KOPT-K1 (cell line): Measurements from ENCODE around the gene A2M.
"Not testable (repeated sequence)": the region's sequence is repeated elsewhere in the genome, so short reads cannot be mapped to it uniquely, and the experiment has no call there.

Experiments
- H3K27ac ChIP-seq: fragments of 200-600 bp; sonication (generic); 2 replicates; pipeline ENCODE4 v1.5.1; 2016; ENCODE audit warnings: antibody characterized with exemption, mild to moderate bottlenecking, low read depth, low read length; ENCODE audit not compliant: poor library complexity, severe bottlenecking
- H3K36me3 ChIP-seq: fragments of 200-600 bp; sonication (generic); 2 replicates; pipeline ENCODE4 v1.5.1; 2017; ENCODE audit warnings: antibody characterized with exemption, mild to moderate bottlenecking, low read length, moderate library complexity; ENCODE audit not compliant: insufficient read depth
- H3K9me3 ChIP-seq: fragments of 200-600 bp; sonication (generic); 2 replicates; pipeline ENCODE4 v1.5.1; 2017; ENCODE audit warnings: antibody characterized with exemption, low read length, mild to moderate bottlenecking; ENCODE audit not compliant: insufficient read depth, poor library complexity, severe bottlenecking

The A2M gene

GRCh38 chr12:9115731-9116559, at the start of gene A2M:
TSS of gene A2M (minus strand) at chr12:9115919. CDS start at chr12:9115849, 70 bp downstream.
- H3K36me3 ChIP-seq = no peaks in the 10 kb centered on the region
- H3K27ac ChIP-seq = no peak within 1 kb of the TSS
- H3K9me3 ChIP-seq = no peaks in the 10 kb centered on the region

- Histone ChIP-seq H3K27ac (no peak overlapping the region), H3K36me3 (no peaks in the 10 kb centered on the region), H3K9me3 (no peaks in the 10 kb centered on the region)
These were observed 47.7 kb upstream of the A2M start for GRCh38 chr12:9163392-9163791.

DNA sequence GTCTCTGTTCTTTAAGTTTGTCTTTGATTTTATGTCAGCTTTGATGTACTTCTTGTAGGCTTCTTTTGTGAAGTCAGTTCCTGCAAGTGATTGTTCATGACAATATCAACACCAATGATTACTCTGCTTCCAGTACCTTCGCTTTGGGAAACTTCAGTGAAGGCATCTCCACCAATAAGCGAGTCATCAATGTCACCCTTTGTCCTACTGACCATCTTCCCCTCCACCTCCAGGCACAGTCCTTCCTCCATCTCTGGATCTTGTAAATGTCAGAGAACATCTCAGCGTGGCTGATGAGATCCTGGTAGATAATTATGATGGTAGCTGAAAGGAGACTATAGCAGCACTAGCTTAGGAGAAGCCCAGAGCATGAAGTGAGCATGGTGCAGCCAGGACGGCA, 40.4 kb upstream of the A2M start:
- H3K36me3 ChIP-seq = no peaks in the 10 kb centered on the region
- H3K9me3 ChIP-seq = no peaks in the 10 kb centered on the region

GRCh38 chr12:9149372-9149771, 33.7 kb upstream of the A2M start:
- peaks cover 5% of the 10 kb centered on the region for H3K9me3 ChIP-seq
- H3K27ac ChIP-seq = no peak overlapping the region
- no peaks in the 10 kb centered on the region for H3K36me3 ChIP-seq

More for the DNA sequence above, 40.4 kb upstream of the A2M start:
- H3K27ac ChIP-seq = no peak overlapping the region

DNA sequence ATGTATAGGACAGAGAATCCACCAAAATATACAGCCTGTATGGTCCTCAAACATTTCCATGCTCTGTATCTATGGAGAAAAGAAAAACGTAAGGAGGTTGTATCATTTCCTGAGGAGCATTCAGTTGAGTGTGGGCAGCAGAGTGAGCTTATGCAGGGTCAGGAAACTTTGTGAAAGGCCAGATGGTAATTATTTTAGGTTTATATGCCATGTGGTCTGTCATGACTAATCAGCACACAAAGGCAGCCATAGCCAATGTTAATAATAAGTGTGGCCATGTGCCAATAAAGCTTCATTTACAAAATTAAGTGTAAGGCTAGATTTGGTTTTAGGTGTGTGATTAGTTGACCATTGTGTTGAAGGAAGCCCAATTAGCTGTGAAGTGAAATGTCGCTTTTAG, 33.2 kb upstream of the A2M start:
- H3K36me3 ChIP-seq = no peaks in the 10 kb centered on the region
- peaks cover 5% of the 10 kb centered on the region for H3K9me3 ChIP-seq
- no peak overlapping the region for H3K27ac ChIP-seq

DNA sequence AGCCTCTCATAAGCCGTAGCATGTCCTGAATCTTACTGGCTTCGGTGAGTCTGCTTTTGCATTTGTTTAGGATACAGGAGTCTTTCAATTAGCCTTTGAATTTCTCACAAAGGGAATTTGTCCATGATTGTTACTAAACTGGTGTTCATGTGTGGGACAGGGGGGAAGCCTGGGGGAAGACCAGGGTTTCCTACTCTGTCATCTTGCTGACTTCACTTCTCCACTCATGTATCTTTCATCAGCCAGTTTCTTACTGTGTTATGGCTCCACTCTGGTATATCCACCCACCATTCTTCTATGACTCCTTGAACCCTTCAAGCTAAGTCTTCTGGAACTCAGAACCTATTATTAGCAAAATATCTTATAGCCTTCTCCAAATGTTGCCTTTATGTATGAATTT, 31.7 kb upstream of the A2M start:
- Histone ChIP-seq H3K9me3 (peaks cover 5% of the 10 kb centered on the region), H3K36me3 (no peaks in the 10 kb centered on the region), H3K27ac (no peak overlapping the region)

GRCh38 chr12:9144730-9145106, 29.0 kb upstream of the A2M start:
- H3K27ac ChIP-seq = no peak overlapping the region
- H3K36me3 ChIP-seq = no peaks in the 10 kb centered on the region
- peaks cover 5% of the 10 kb centered on the region for H3K9me3 ChIP-seq

DNA sequence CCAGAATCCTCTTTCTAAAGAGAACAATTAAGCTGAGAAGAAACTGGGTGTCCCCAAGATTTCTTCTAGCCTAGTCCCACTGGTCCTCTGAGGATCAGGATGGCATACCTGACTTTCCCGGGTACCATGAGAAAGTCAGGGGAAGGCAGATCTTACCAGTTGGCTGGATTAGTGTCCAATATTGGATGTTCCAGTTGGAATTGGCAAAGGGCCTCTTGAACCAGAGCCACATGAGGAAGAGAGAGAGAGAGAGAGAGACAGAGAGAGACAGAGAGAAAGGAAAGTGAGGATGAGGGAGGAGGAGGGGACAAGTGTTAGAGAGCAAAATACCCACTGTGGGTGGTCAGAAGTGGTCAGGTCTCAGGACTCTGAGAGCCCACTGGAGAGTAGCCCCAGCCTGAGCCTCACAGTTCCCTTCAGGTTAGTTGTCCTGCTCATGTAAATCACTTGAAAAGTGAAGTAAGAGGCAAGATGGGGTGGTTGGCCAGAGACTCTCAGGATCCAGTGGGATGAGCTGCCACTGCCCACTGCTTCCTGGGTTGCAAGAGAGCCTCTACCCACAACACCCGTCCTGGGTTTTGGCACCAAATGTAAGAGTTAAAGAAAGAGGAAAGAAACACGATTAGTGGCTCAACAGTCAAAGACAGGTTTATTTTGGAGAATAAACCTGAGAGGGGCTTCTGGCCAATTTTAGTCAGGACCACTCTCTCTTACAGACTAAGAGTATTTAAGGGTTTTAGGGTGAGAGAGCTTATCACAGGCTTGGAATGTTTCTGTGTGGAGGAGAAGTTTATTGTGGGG, 28.4 kb upstream of the A2M start:
- H3K36me3 ChIP-seq = no peaks in the 10 kb centered on the region

DNA sequence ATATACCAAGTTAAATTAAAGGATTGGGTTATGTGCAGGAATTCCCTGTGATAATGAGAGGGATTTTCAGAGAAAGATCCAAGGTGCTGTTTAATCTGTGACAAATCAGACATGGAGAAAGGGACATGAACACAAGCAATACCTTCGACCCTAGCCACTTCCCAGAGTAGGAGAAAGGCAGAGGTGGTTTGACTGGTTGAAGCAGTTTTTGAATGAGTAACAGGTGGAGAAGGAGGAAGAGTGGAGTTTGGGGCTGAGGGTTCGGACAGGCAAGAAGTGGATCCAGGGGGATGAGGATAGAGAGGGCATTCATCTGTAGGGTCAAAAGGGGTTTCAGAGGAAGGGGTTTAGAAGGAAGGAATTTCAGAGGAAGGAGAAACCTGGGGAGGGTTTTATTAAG, 27.4 kb upstream of the A2M start:
- Histone ChIP-seq H3K27ac (no peak overlapping the region), H3K36me3 (no peaks in the 10 kb centered on the region), H3K9me3 (peaks cover 5% of the 10 kb centered on the region)

More for the DNA sequence above, 28.4 kb upstream of the A2M start:
- Histone ChIP-seq H3K27ac (no peak overlapping the region), H3K9me3 (peaks cover 5% of the 10 kb centered on the region)

GRCh38 chr12:9139588-9140290, 24.0 kb upstream of the A2M start:
- not testable (repeated sequence) for H3K36me3 ChIP-seq, H3K9me3 ChIP-seq, H3K27ac ChIP-seq

GRCh38 chr12:9135903-9136310, 20.2 kb upstream of the A2M start:
- no peaks in the 10 kb centered on the region for H3K9me3 ChIP-seq
- no peaks in the 10 kb centered on the region for H3K36me3 ChIP-seq
- no peak overlapping the region for H3K27ac ChIP-seq

- Histone ChIP-seq H3K27ac (no peak overlapping the region), H3K36me3 (no peaks in the 10 kb centered on the region), H3K9me3 (peaks cover 2% of the 10 kb centered on the region)
These were observed 19.4 kb upstream of the A2M start for GRCh38 chr12:9134981-9135628.

GRCh38 chr12:9133216-9133916, 17.6 kb upstream of the A2M start:
- H3K27ac ChIP-seq = no peak overlapping the region
- H3K9me3 ChIP-seq = peaks cover 6% of the 10 kb centered on the region
- no peaks in the 10 kb centered on the region for H3K36me3 ChIP-seq

- H3K27ac ChIP-seq = no peak overlapping the region
- H3K9me3 ChIP-seq = peaks cover 6% of the 10 kb centered on the region
- H3K36me3 ChIP-seq = no peaks in the 10 kb centered on the region
These were observed 16.4 kb upstream of the A2M start for GRCh38 chr12:9132008-9132535.
